ENCODE results near the gene BLTP1.
"Not testable (repeated sequence)": the region's sequence is repeated elsewhere in the genome, so short reads cannot be mapped to it uniquely, and the experiment has no call there.

BLTP1 gene, protein sequence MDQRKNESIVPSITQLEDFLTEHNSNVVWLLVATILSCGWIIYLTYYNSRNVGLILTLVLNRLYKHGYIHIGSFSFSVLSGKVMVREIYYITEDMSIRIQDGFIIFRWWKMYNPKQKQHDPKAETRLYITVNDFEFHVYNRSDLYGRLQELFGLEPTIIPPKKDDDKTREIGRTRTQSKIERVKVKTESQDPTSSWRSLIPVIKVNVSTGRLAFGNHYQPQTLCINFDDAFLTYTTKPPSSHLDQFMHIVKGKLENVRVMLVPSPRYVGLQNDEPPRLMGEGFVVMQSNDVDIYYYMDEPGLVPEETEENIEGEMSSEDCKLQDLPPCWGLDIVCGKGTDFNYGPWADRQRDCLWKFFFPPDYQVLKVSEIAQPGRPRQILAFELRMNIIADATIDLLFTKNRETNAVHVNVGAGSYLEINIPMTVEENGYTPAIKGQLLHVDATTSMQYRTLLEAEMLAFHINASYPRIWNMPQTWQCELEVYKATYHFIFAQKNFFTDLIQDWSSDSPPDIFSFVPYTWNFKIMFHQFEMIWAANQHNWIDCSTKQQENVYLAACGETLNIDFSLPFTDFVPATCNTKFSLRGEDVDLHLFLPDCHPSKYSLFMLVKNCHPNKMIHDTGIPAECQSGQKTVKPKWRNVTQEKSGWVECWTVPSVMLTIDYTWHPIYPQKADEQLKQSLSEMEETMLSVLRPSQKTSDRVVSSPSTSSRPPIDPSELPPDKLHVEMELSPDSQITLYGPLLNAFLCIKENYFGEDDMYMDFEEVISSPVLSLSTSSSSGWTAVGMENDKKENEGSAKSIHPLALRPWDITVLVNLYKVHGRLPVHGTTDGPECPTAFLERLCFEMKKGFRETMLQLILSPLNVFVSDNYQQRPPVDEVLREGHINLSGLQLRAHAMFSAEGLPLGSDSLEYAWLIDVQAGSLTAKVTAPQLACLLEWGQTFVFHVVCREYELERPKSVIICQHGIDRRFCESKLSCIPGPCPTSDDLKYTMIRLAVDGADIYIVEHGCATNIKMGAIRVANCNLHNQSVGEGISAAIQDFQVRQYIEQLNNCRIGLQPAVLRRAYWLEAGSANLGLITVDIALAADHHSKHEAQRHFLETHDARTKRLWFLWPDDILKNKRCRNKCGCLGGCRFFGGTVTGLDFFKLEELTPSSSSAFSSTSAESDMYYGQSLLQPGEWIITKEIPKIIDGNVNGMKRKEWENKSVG (N-terminal part only)

DNA sequence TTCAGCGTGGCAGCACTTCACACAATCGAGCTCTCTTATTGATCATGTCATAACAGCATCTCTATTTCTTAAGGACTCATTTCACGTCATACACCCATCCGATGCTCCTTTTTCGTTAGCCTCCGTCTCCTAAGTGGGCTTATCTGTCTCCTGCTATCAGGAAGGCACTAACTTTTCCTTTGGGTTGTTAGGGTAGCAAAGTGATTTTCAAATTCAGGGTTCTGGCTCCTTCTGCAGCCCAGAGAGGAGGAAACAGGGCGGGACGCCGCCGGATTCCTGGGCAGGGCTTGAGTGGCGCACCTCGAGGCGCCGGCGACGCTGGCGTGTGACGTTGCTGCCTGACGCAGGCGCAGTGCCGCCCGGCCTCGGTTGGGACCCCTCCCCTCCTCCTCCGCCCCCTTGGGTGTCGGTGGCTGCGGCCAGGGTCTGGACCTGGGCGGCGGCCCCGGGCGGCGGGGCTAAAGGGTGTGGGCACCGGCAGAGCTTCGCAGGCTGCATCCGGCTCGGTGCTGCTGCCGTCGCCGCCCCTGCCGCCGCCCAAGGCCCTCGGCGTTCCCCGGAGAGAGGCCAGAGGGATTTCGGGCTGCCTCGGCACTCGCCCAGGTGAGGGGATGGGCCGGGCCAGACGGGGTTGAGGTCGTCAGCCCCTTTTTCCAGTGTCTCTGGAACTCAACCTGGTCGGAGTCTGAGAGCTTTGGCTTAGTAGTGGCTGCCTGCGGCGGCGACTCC lies at the start of gene BLTP1:
Gene BLTP1, plus strand, starts transcription at position 350 of the 729 bp plus-strand sequence. CDS start 18,317 bp downstream, outside the sequence.
- peak; percentile 16 to 71 for DNase-seq

DNA sequence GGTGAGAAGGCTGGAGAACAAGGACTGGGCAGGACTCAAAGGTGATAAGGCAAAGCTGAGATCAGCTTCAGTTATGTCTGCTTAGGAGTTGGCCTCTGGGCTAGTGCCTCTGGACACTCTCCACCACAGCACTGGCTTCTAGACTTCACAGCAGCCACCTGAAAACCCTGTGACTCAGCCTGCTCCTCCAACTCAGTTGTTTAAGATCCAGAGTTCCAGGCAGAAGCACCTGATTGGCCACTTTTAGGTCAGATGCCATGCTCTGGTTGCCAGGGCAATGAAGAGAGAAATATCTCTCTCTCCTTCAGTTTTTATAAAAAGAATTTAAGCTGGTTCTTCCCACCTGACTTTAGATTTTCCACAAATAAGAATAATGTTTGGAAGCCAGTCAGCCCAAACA lies 47.9 kb upstream of the BLTP1 start:
- no peak for DNase-seq

DNA sequence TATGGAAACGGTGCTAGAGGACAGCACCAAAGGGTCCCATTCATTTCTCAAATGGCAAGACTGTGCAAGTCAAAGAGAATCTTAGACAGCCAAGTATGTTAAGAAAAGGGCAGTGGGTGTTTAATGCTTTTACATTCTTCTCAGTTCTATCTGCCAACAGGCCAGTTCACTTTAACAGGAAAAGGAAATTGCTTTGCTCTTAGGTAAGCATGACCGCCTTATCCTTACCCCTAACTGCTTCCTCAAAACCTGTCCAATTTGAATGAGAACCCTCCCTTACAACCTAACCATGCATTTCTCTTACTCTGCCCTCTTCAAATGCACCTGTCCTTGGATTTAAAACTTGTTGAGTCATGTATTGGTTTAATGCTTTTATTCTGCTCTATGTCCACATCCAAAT lies 44.5 kb upstream of the BLTP1 start:
- DNase-seq, result no peak

DNA sequence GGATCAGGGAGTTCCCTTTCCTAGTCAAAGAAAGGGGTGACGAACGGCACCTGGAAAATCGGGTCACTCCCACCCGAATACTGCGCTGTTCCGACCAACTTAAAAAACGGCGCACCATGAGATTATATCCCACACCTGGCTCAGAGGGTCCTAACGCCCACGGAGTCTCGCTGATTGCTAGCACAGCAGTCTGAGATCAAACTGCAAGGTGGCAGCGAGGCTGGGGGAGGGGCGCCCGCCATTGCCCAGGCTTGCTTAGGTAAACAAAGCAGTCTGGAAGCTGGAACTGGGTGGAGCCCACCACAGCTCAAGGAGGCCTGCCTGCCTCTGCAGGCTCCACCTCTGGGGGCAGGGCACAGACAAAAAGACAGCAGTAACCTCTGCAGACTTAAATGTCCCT lies 41.8 kb upstream of the BLTP1 start:
- not testable (repeated sequence) for DNase-seq

DNA sequence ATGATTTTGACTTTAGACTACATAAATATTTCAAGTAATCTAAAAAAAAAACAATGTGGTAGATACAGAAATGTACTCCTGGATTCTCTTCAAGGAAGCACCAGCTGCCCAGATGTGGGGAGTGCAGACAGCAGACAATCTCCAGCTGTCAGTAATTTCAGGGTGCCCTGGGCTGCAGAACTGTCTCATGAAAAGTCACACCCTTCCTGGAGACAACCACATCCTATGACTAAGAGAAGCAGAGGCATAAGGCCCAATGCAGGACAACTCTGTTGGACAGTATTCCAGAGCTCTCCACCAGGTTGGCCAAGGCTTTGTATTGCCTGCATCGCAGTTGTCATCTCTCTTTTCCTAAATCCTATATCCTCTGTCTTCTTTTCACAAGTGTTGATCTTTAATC lies 34.4 kb upstream of the BLTP1 start:
- DNase-seq, result no peak

DNA sequence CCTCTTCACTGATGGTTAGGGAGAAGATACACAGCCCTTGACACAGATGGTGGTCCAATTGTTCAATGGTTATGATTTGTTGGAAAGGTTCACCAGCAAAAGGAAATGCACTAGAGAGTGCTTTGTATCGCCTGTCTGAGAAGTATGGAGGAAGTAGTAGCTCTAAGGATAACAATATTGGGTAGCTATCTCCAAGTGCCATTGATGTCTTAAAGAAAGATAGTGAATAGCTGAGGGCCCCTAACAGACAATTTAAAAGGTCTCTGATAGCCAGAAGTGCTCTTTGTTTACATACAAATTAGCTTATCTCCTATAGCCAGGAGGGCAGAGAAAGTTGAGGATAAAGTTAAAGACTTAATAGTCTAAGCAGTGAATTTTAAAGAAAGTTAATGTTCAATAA lies 33.9 kb upstream of the BLTP1 start:
- DNase-seq, result no peak

DNA sequence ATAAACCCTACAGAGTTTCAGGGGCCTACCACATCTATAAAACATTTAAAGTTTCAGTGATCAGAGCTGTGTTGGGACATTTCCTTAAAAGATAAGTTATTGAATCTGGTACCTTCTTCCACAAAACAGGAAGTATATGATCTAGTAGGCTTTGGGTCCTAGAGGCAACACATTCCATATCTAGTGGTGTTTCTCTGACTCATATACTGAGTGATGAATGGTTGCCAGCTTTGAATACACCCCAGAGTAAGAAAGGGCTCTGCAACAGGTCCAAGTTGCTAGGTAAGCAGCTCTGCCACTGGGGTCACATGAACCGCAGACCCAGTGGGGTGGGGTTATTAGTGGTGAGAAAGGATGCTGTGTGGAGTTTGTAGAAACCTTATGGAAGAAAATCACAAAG lies 32.4 kb upstream of the BLTP1 start:
- DNase-seq, result no peak

DNA sequence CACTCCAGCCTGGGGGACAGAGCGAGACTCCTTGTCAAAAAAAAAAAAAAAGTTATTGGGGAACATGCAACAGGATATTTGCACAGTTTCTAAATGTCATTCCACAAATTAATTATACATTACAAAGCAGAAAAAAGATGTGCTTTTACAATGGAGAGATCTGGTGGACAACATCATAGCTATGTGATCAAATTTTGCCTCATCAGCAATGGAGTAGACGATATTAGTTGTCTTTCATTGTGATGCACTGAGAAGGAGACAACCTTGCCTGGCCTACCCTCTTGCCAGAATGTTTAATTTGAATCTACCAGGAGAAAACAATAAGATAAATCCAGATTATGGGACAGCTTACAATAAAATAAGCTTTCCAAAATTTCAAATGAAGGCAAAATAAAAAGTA lies 30.5 kb upstream of the BLTP1 start:
- DNase-seq, result no peak

DNA sequence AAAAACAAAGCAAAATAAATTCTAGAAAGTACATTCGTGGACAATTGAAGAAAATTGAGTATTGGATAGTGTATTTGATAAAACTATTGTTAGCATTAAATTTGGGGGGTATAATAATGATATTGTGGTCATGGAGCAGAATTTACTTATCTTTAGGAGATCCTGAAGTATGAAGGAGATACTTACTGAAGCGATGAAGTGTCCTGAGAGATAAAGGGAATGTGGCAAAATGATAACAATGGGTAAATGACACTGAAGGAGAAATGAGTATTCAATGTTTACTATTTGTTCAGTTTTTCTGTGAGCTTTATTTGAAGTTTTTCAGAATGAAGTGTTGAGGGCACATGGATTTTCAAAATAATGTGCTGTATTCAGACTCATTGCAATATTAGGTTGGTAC lies 30.0 kb upstream of the BLTP1 start:
- DNase-seq, result no peak

DNA sequence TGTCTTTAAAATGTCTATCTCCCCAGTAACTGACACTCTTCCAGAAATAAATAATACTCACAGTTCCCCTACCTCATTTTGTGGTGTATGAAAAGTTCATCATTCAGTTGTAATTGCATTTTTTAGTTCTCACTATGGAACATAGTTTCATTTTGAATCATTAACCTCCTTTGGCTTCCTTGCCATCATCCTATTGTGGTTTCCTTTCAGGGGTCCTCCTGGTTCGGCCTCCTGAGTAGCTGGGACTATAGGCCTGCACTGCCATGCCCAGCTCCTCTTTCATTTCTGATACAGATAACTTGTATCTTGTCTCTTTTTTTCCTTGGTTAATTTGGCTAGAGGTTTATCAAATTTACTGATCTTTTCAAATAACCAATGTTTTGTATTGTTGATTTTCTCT lies 23.1 kb upstream of the BLTP1 start:
- no peak for DNase-seq

DNA sequence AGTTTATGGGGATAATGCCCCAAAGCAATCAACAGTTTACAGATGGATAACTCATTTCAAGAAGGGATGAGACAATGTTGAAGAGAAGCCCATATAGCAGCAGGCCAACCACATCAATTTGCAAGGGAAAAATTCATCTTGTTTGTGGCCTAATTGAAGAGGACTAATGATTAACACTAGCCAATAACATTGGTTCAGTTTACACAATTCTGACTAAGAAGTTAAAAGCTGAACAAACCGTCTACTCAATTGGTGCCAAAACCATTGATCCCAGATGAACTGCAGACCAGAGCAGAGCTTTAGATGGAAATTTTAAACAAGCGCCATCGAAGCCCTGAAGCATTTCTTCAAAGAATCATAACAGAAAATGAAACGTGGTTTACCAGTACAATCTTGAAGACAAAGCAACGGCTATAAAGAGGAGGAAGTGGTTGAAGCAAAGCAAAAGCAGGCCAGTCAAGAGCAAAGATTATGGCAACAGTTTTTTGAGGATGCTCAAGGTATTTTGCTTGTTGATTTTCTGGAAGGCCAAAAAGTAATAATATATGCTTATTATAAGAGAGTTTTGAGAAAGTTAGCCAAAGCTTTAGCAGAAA lies 20.5 kb upstream of the BLTP1 start:
- DNase-seq, result no peak

DNA sequence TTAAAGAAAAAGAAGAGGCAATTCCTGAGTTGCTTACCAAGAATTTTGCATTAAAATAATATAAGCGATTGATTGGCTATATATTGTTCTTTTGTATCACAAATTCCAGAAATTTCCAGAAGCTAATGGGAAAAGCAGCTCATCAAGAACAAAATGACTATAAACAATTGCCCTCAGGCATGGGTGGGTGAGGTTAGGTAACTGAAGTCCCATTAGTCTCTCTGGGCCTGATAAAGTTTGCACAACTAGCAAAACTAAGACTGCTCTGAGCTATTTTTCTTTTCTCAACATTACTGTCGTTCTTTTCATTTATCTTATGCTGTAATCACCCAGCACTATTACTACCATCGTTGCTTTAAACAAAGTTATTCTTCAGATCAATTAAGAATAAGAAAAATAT lies 19.2 kb upstream of the BLTP1 start:
- no peak for DNase-seq

DNA sequence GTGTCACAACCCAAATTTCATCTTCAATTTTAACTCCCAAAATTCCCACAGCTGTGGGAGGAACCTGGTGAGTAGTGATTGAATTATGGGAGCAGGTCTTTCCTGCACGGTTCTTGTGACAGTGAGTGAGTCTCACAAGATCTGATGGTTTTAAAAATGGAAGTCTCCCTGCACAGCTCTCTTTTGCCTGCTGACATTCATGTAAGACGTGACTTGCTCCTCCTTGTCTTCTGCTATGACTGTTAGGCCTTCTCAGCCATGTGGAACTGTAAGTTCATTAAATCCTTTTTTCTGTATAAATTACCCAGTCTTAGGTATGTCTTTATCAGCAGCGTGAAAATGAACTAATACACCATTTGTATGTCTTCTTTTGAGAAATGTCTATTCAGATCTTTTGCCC lies 13.0 kb upstream of the BLTP1 start:
- no peak for DNase-seq

DNA sequence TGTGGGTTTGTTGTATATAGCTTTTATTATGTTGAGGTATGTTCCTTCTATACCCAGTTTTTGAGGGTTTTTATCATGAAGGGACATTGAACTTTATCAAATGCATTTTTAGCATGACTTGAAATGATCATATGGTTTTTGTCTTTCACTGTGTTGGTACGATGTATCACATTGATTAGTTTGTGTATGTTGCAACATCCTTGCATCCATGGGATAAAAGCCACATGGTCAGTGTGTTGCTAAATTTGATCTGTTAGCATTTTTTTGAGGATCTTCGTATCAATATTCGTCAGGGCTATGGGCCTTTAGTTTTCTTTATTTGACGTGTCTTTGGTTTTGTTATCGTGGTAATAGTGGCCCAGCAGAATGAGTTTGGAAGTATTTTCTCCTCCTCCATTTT lies 11.3 kb upstream of the BLTP1 start:
- no peak for DNase-seq

DNA sequence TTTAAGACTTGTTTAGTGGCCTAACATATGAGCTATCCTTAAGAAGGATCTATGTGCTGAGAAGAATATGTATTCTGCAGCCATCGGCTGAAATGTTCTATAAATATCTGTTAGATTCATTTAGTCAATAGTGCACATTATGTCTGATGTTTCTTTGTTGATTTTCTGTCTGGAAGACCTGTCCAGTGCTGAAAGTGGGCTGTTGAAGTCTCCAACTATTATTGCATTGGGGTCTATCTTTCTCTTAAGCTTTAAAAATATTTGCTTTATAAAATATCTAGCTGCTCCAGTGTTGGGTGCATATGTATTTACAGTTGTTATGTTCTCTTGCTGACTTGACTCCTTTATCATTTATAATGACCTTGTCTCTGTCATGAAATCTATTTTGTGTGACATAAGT lies 9.4 kb upstream of the BLTP1 start:
- no peak for DNase-seq

DNA sequence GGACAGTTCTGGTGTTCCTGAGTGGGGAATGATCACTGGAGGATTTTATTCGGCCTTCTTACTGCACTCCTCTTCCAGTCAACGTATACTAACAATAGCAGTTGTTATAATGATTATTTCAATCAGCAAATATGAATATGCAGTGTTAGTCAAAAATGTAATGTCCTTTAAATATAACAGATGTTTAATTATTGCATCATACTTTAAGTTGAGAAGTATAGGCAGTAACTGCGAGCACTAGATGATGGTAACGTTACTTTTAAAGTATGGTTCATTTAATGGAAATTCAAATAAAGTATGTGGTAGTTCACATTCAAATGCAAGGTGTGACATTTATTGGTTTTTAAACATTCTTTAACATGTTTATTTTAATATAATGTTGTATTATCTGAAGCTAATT lies 5.5 kb upstream of the BLTP1 start:
- DNase-seq, result no peak

DNA sequence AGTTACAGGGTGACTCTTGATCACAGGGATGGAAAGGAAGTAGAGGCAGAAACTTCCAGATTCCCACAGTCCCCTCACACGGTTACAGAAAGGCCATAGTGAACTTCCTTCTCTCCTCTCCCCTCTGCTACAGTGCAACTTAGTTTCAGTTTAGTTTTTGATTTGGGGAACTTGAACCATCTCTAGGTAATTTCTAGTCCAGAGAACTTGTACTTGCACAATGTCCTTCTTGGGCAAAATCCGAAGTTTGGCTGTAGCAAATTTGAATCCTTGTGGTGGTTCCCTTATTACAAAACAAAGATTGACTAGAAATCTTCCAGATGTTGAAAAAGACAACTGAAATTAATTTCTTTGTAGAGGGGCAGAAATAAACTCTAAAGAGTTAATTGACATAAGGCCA lies 1.2 kb upstream of the BLTP1 start:
- DNase-seq, result no peak

DNA sequence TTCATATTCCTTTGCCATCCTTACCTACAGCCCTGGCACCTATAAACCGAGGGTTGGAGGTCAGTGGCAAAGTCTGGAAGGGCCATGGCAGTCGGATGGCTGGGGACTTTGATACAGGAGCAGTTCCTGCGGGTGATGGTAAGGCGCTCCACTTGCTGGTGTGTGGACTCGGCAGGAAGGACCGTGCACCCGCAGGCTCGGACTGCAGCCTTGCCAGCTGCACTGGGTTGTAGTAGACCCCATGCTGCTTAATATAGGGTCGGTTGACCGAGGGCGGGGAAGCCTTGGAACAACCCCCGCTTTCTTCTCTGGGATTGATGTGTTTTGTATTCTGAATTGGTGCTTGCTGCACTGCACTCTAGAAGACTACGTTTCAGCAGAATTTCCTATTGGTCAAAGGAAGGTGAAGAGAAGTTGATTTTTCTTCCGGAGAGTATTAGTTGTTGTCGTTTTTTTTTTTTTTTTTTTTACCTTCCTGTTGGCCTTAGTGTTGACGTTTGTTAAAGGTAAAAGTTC lies 638 bp downstream of the BLTP1 start:
- DNase-seq, result peak in 1 of 2 experiments; percentile 18

DNA sequence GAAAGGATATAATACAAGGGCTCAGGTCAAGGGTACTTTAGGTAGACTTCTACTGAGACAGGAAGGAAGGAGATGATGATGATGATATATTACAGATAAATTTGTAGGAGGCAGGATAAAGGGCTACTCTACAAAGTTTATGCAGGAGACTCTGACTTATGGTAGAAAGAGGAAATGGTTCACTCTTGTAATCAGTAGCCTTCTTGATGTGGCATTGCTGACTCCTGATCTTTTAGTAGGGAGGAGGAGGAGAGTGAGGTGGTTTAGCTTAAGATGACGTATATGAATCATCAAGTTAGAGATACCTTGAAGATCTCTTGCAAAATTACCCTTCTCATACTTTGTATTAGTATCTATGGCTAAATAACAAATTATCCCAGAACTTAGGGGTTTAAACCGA lies 4.7 kb downstream of the BLTP1 start:
- no peak for DNase-seq

DNA sequence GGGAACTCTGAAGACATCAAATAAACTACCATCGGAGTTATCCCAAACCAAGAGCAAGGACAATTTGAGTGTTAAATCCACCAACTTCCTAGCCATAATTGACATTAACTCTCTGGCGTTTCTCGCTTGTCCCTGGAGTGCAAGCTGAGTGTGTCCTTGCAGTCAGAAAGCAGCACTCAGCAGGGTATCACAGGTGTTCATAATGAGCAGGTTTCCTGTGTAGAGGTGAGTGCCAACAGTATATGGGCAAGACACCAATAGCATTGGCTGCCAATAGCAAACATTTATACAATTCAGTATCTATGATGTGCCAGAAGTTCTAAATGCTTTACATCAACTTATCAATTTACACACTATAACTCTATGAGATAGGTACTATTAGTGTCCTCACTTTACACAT lies 11.2 kb downstream of the BLTP1 start:
- DNase-seq, result no peak

DNA sequence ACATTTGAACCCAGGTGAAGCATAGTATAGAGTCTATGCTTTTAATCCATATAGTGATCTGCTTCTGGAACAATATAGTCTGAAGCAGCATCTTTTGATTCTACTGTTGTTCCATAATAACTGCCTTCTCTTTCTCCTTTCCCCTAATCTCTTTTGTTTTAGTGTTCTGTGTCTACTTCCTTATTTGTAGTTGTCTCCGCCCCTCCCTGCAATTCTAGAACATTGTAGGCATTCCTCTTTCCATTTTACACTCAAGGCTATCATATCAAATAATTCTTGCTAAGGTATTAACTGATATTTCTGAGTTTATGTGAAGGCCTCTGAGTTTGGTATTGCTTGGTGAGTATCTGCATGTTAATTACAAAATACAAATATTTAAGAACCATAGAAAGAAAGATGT lies 11.6 kb downstream of the BLTP1 start:
- DNase-seq, result no peak

DNA sequence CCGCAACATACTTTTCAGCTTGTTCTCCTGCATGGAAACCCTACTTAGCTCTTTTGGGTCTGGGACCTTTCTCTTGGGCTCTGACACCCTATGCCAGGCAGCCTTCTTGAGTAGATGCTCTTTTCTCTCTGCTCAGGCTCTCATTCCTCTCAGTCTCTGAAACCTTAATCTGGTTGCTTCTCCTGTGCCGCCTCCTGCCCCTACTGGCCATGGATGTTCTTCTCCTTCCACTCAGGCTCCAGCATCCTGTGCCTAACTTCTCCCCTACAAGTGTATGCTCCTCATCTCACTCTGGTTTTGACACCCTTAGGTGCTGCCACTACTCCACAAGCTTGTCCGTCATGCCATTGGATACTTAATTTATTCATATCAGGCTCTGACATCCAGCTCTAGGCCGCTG lies 15.2 kb downstream of the BLTP1 start:
- no peak for DNase-seq

Data from NCI-H524 (cell line).